Measurements from ENCODE around the gene SERPINE1. TPM values are rescaled to one million over a fixed set of nuclear protein-coding genes. Genes with fewer than 3 reads are reported as not detected.
A peak's percentile ranks its signal among the peaks of the same experiment; 100 is the strongest.

Gene SERPINE1
- total and polyA plus RNA-seq, 2 of the 8 experiments (the other 6 are each of a cell fraction or from before 2014, with no cell fraction given) = 3.7 to 5.6 TPM

GRCh38 chr7:101167645-101168411 is 40.9 kb downstream of the SERPINE1 start:
- POLR2A ChIA-PET (ENCODE audit: partially characterized antibody) = interaction anchor here (0.8 to 2.6 kb wide), 6 partner anchors 9 to 71 kb away, joined by 3 to 20 read pairs (median 4); partner anchors contain the start of gene AP1S1
- H3K9ac ChIP-seq (replicated peaks in 1 of 4; ENCODE audit: extremely low read depth in 1 of 4, low read depth in 3 of 4, low read length in 3 of 4) = no peak overlapping the region
- TF ChIP-seq TCF12 (IDR thresholded peaks at IDR 0.05; ENCODE audit: low read depth, low read length) (no peak), SUZ12 (IDR thresholded peaks at IDR 0.05; ENCODE audit: low read length) (0 out of 2 replicates have a peak, but pooled peaks have one; percentile 49), YY1 (IDR thresholded peaks at IDR 0.05; ENCODE audit: low read depth, low read length) (no peak), TEAD4 (IDR thresholded peaks at IDR 0.05; ENCODE audit: low read depth, low read length) (no peak), SP2 (IDR thresholded peaks at IDR 0.05; ENCODE audit: low read length) (no peak), RNF2 (IDR thresholded peaks at IDR 0.05; ENCODE audit: borderline replicate concordance, low read depth, low read length, missing control alignments, poor library complexity, severe bottlenecking) (peak; percentile 20), JUN (IDR thresholded peaks at IDR 0.05; ENCODE audit: low read depth, low read length) (no peak), JUND (IDR thresholded peaks at IDR 0.05; ENCODE audit: low read length) (no peak), EZH2 (IDR thresholded peaks at IDR 0.05; ENCODE audit: low read depth, low read length, severe bottlenecking) (peak; percentile 18), SIRT6 (IDR thresholded peaks at IDR 0.05; ENCODE audit: low read length) (no peak), SP4 (IDR thresholded peaks at IDR 0.05; ENCODE audit: low read length) (no peak), SAP30 (IDR thresholded peaks at IDR 0.05; ENCODE audit: insufficient read depth, insufficient replicate concordance, low read length) (no peak)

More at GRCh38 chr7:101167645-101168411, 40.9 kb downstream of the SERPINE1 start:
- Histone ChIP-seq H3K18ac (ENCODE audit: extremely low read depth, low read length) (peak overlapping the region; percentile 92), H2AFZ (ENCODE audit: low read length) (no peak overlapping the region), H2BK15ac (ENCODE audit: low read length) (peak overlapping the region; percentile 100), H4K91ac (replicated peaks; ENCODE audit: insufficient read length, low read length) (peak overlapping the region; percentile 46), H3K14ac (ENCODE audit: insufficient read length) (no peak overlapping the region), H3K9me3 (ENCODE audit: insufficient read depth in 2 of 2, low read depth in 1 of 2, low read length in 1 of 2) (no peaks in the 10 kb centered on the region), H4K5ac (ENCODE audit: insufficient read length, low read depth, low read length) (no peak overlapping the region), H3K4me1 (replicated peaks in 1 of 4; ENCODE audit: control insufficient read depth in 3 of 4, insufficient read depth in 4 of 4, low read length in 3 of 4) (peaks cover 11 to 78% (median 47%) of the 10 kb centered on the region in 4 experiments), H3K27ac (ENCODE audit: low read depth, low read length) (no peak overlapping the region), H2BK20ac (ENCODE audit: low read length) (no peak overlapping the region; the same call in none of the 2 replicates), H3K4me2 (ENCODE audit: insufficient read depth in 1 of 2, low read depth in 2 of 2, low read length in 2 of 2) (peak overlapping the region; percentile 44 to 90), H3K23me2 (ENCODE audit: low read depth, low read length) (peaks cover 44% of the 10 kb centered on the region), H2BK120ac (replicated peaks; ENCODE audit: low read depth, low read length) (peak overlapping the region; percentile 76), H4K20me1 (replicated peaks in 1 of 2; ENCODE audit: control insufficient read depth in 1 of 2, insufficient read depth in 2 of 2, low read length in 2 of 2) (peaks cover 7 to 14% of the 10 kb centered on the region in 2 experiments), H3K79me1 (ENCODE audit: low read depth, low read length) (no peaks in the 10 kb centered on the region), H3K4ac (replicated peaks; ENCODE audit: insufficient read length, low read depth, low read length) (peak overlapping the region; percentile 83), H4K8ac (ENCODE audit: extremely low read depth, insufficient read depth, low read length) (no peak overlapping the region), H3K36me3 (ENCODE audit: control insufficient read depth in 2 of 4, insufficient read depth in 4 of 4, low read length in 3 of 4) (no peaks in the 10 kb centered on the region), H3K23ac (ENCODE audit: insufficient read length) (no peak overlapping the region), H3K4me3 (ENCODE audit: extremely low read depth in 1 of 4, insufficient read depth in 2 of 4, low read depth in 3 of 4, low read length in 4 of 4) (peak overlapping the region; percentile 27 to 63 (median 42); a peak in 6 of 8 replicates), H2BK12ac (ENCODE audit: low read depth, low read length) (peak overlapping the region; percentile 99), H2BK5ac (ENCODE audit: low read depth, low read length) (peak overlapping the region; percentile 83; the same call in 1 of the 2 replicates), H3K79me2 (ENCODE audit: control insufficient read depth in 1 of 2, insufficient read depth in 2 of 2, low read length in 2 of 2) (no peaks in the 10 kb centered on the region), H2AK5ac (ENCODE audit: low read depth, low read length) (peak overlapping the region; percentile 82), H3K56ac (replicated peaks; ENCODE audit: insufficient read length, low read depth, low read length) (no peak overlapping the region), H3K27me3 (replicated peaks in 1 of 4; ENCODE audit: control insufficient read depth in 3 of 4, extremely low read depth in 1 of 4, insufficient read depth in 3 of 4, low read length in 3 of 4) (peaks cover 43 to 85% (median 71%) of the 10 kb centered on the region in 4 experiments)
- 3% methylated on average over 11 of the region's 12 CpGs; no CpG with 5 or more reads in 1 of the 2 experiments for WGBS, 2 experiments (ENCODE audit: extremely low coverage in 1 of 2, insufficient coverage in 1 of 2, insufficient read length in 1 of 2, insufficient replicate concordance in 2 of 2, low coverage in 1 of 2, low lambda C conversion rate in 2 of 2, missing lambda C conversion rate in 1 of 2)
- CTCF ChIA-PET (ENCODE audit: partially characterized antibody) = interaction anchor here (0.6 to 5.7 kb wide), 13 partner anchors 10 to 276 kb away, joined by 3 to 46 read pairs (median 4); partner anchors contain the start of gene NAT16
- DNase-seq (ENCODE audit: low read depth in 1 of 2, low spot score in 2 of 2) = no peak
- FAIRE-seq = peak; percentile 82

Measured in H1 (cell line).